Fibroblast of lung (primary cell): ENCODE measurements around the gene SLC25A46. TPM values are rescaled to one million over a fixed set of nuclear protein-coding genes. Genes with fewer than 3 reads are reported as not detected.
"Not testable (repeated sequence)": the region's sequence is repeated elsewhere in the genome, so short reads cannot be mapped to it uniquely, and the experiment has no call there.

Experiments
- DNase-seq, 2 donors: peaks; one replicate each; pipeline versions ENCODE4 v3.0.0 to v3.0.0-alpha.2; 2010; ENCODE audit warnings: low read depth in 2 of 2
- H2AFZ ChIP-seq: 2 replicates; pipeline ENCODE4 v1.5.1; 2012; ENCODE audit warnings: low read length, control low read depth, inconsistent platforms
- H3K27ac ChIP-seq: 2 replicates; pipeline ENCODE4 v1.5.1; 2011; ENCODE audit warnings: low read length, control low read depth; ENCODE audit not compliant: insufficient read depth
- H3K27me3 ChIP-seq: 2 replicates; pipeline ENCODE4 v1.5.1; 2011; ENCODE audit warnings: mild to moderate bottlenecking, low read length; ENCODE audit not compliant: control insufficient read depth, insufficient read depth
- H3K36me3 ChIP-seq: 2 replicates; pipeline ENCODE4 v1.5.1; 2011; ENCODE audit warnings: low read length; ENCODE audit not compliant: control insufficient read depth, insufficient read depth
- H3K4me1 ChIP-seq: 2 replicates; pipeline ENCODE4 v1.5.1; 2011; ENCODE audit warnings: low read length; ENCODE audit not compliant: control insufficient read depth, insufficient read depth; ENCODE audit errors: extremely low read depth
- H3K4me2 ChIP-seq: 2 replicates; pipeline ENCODE4 v1.5.1; 2011; ENCODE audit warnings: low read length, control low read depth; ENCODE audit not compliant: insufficient read depth; ENCODE audit errors: extremely low read depth
- H3K4me3 ChIP-seq, 4 experiments: fragments of 200-600 bp in 1 of 4; sonication (generic) in 1 of 4; replicated peaks in 1 of 4; 2 replicates each; pipeline ENCODE4 v1.5.1; 2011 to 2016; ENCODE audit warnings: low read length in 4 of 4, low read depth in 3 of 4, mild to moderate bottlenecking in 3 of 4, control low read depth in 2 of 4, inconsistent platforms in 1 of 4, mixed read lengths in 1 of 4; ENCODE audit not compliant: insufficient read depth in 1 of 4; ENCODE audit errors: control extremely low read depth in 1 of 4
- H3K79me2 ChIP-seq: 2 replicates; pipeline ENCODE4 v1.5.1; 2012; ENCODE audit warnings: mild to moderate bottlenecking, low read length, inconsistent platforms; ENCODE audit not compliant: control insufficient read depth, insufficient read depth
- H3K9ac ChIP-seq: 2 replicates; pipeline ENCODE4 v1.5.1; 2011; ENCODE audit warnings: mild to moderate bottlenecking, low read length, control low read depth; ENCODE audit not compliant: insufficient read depth
- H3K9me3 ChIP-seq: 2 replicates; pipeline ENCODE4 v1.5.1; 2012; ENCODE audit warnings: low read depth, low read length; ENCODE audit not compliant: control insufficient read depth, insufficient read depth
- H4K20me1 ChIP-seq: 2 replicates; pipeline ENCODE4 v1.5.1; 2011; ENCODE audit warnings: low read length; ENCODE audit not compliant: control insufficient read depth, insufficient read depth; ENCODE audit errors: extremely low read depth
- EZH2 ChIP-seq: IDR thresholded peaks from 2 replicates; pipeline ENCODE4 v1.5.1; 2012; ENCODE audit warnings: low read length, control low read depth, mild to moderate bottlenecking; ENCODE audit errors: missing control alignments
- polyA plus RNA-seq, 2 donors: library from polyadenylated mRNA; depleted of rRNA in 1 of 2; stranded (reverse) in 1 of 2; unstranded in 1 of 2; fragments of >200 nt; gene quantifications; 2 replicates each; pipeline ENCODE4 v1.2.1, GENCODE V29; 2011 to 2012; ENCODE audit warnings: missing spikeins in 1 of 2
- total RNA-seq: library from RNA; depleted of rRNA; stranded (reverse); fragments of >200 nt; gene quantifications from 2 replicates; pipeline ENCODE4 v1.2.1, GENCODE V29; 2014
- TF ChIP-seq, protein P1 (sequence below), 2 donors: IDR thresholded peaks in 1 of 2; conservative IDR thresholded peaks in 1 of 2; 1 replicate in 1 of 2; 2 replicates in 1 of 2; pipeline ENCODE4 v1.5.1; 2011 to 2012; ENCODE audit warnings: low read length in 2 of 2, control low read depth in 1 of 2, inconsistent platforms in 1 of 2, low read depth in 1 of 2, mild to moderate bottlenecking in 1 of 2

SLC25A46 gene
- total and polyA plus RNA-seq, 2 donors (not counting 1 experiment from before 2014, with no cell fraction given) = 81.5 to 95.5 TPM

- Histone ChIP-seq H2AFZ (peak within 1 kb of the TSS; percentile 78), H3K79me2 (no peaks in the 10 kb centered on the region), H3K4me2 (peak within 1 kb of the TSS; percentile 75), H3K9ac (no peak within 1 kb of the TSS), H3K27ac (no peak within 1 kb of the TSS), H3K4me3 (peak within 1 kb of the TSS; percentile 44 to 81 (median 52)), H3K4me1 (no peaks in the 10 kb centered on the region), H3K9me3 (no peaks in the 10 kb centered on the region), H3K27me3 (no peaks in the 10 kb centered on the region), H3K36me3 (no peaks in the 10 kb centered on the region), H4K20me1 (no peaks in the 10 kb centered on the region)
- DNase-seq = peak; percentile 71 to 75
- TF ChIP-seq, protein P1, sequence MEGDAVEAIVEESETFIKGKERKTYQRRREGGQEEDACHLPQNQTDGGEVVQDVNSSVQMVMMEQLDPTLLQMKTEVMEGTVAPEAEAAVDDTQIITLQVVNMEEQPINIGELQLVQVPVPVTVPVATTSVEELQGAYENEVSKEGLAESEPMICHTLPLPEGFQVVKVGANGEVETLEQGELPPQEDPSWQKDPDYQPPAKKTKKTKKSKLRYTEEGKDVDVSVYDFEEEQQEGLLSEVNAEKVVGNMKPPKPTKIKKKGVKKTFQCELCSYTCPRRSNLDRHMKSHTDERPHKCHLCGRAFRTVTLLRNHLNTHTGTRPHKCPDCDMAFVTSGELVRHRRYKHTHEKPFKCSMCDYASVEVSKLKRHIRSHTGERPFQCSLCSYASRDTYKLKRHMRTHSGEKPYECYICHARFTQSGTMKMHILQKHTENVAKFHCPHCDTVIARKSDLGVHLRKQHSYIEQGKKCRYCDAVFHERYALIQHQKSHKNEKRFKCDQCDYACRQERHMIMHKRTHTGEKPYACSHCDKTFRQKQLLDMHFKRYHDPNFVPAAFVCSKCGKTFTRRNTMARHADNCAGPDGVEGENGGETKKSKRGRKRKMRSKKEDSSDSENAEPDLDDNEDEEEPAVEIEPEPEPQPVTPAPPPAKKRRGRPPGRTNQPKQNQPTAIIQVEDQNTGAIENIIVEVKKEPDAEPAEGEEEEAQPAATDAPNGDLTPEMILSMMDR (conservative IDR thresholded peaks at IDR 0.05 in 1 of 2, IDR thresholded peaks at IDR 0.05 in 1 of 2; ENCODE audit: low read depth in 1 of 2, low read length in 2 of 2) = no peak
Measured at GRCh38 chr5:110726249-110727024, 12.4 kb upstream of the SLC25A46 start, which contains the start of gene TMEM232. Gene TMEM232, minus strand, starts transcription at chr5:110726671. Its CDS starts 59,319 bp downstream, at chr5:110667352.

DNA sequence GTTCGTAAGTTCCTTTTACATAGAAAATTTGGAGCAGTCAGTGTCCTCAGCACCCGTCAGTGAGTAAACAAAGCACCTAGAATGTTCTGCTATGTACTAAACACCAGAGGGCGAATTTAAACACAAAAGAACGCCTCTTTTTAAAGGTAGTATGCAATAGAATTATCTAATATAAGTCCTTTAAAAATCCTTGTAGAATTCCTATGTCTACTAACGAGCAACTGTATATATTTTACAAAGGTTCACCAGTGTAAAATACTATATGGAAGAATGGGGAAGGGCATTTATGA lies 11.8 kb upstream of the SLC25A46 start:
- H3K4me3 ChIP-seq = peak overlapping the region; percentile 44 to 81 (median 52)
- H3K36me3 ChIP-seq = no peaks in the 10 kb centered on the region
- no peak for TF ChIP-seq EZH2
- TF ChIP-seq, protein P1 (conservative IDR thresholded peaks at IDR 0.05 in 1 of 2, IDR thresholded peaks at IDR 0.05 in 1 of 2; ENCODE audit: low read depth in 1 of 2, low read length in 2 of 2) = peak in 1 of 2 donors; percentile 2
- H2AFZ ChIP-seq = peak overlapping the region; percentile 78
- no peaks in the 10 kb centered on the region for H3K79me2 ChIP-seq
- H3K9me3 ChIP-seq = no peaks in the 10 kb centered on the region
- H3K27me3 ChIP-seq = no peaks in the 10 kb centered on the region
- peak overlapping the region; percentile 75 for H3K4me2 ChIP-seq
- no peak for DNase-seq
- no peak overlapping the region for H3K27ac ChIP-seq
- H4K20me1 ChIP-seq = no peaks in the 10 kb centered on the region
- no peak overlapping the region for H3K9ac ChIP-seq
- no peaks in the 10 kb centered on the region for H3K4me1 ChIP-seq

GRCh38 chr5:110731499-110731898 lies 7.3 kb upstream of the SLC25A46 start:
- not testable (repeated sequence) for H3K4me3 ChIP-seq, H3K9ac ChIP-seq, H3K4me2 ChIP-seq, H2AFZ ChIP-seq, H3K27ac ChIP-seq, H3K4me1 ChIP-seq, H3K27me3 ChIP-seq, H3K9me3 ChIP-seq, H4K20me1 ChIP-seq, H3K79me2 ChIP-seq, H3K36me3 ChIP-seq, DNase-seq
